K562 (cell line): ENCODE results near the gene OVOL1. TPM values are rescaled to one million over a fixed set of nuclear protein-coding genes. Genes with fewer than 3 reads are reported as not detected.

Source experiments
- ARID4B ChIP-seq: sonication (generic); formaldehyde crosslinking; IDR thresholded peaks from 2 replicates; pipeline ENCODE4 v1.8.0; 2022; ENCODE audit warnings: mild to moderate bottlenecking, missing genetic modification reagents
- CREB3 ChIP-seq: fragments of 450-650 bp; conservative IDR thresholded peaks from 2 replicates; pipeline ENCODE4 v1.6.1; 2016; ENCODE audit warnings: missing genetic modification characterization, low read depth, mild to moderate bottlenecking, missing compliant biosample characterization, moderate library complexity
- HMBOX1 ChIP-seq: sonication (generic); IDR thresholded peaks from 2 replicates; pipeline ENCODE4 v1.6.1; 2016
- KDM5B ChIP-seq: fragments of 200-600 bp; sonication (generic); IDR thresholded peaks from 2 replicates; pipeline ENCODE4 v1.6.1; 2012; ENCODE audit warnings: low read depth, mild to moderate bottlenecking, moderate library complexity, low read length, control low read depth, inconsistent platforms; ENCODE audit not compliant: insufficient replicate concordance
- RBM34 ChIP-seq: fragments of 200-400 bp; formaldehyde crosslinking; IDR thresholded peaks from 2 replicates; pipeline ENCODE4 v1.6.1; 2018; ENCODE audit warnings: low read length, borderline replicate concordance; ENCODE audit not compliant: insufficient read depth
- RREB1 ChIP-seq: fragments of 250-450 bp; sonication (Bioruptor Pico); IDR thresholded peaks from 2 replicates; pipeline ENCODE4 v1.4.0; 2020
- SNAPC5 ChIP-seq: fragments of 250-450 bp; sonication (Bioruptor Pico); IDR thresholded peaks from 2 replicates; pipeline ENCODE4 v1.8.0; 2021; ENCODE audit warnings: moderate library complexity, mild to moderate bottlenecking, inconsistent platforms
- U2AF2 ChIP-seq: fragments of 200-400 bp; formaldehyde crosslinking; optimal IDR thresholded peaks from 2 replicates; pipeline ENCODE3; 2017; ENCODE audit warnings: low read depth, mild to moderate bottlenecking, low read length
- polyA plus RNA-seq, 8 experiments: library from polyadenylated mRNA; depleted of rRNA in 4 of 8; stranded (reverse) in 5 of 8; unstranded in 3 of 8; fragments of >200 nt; fragmentation: Nextera tagmentation in 2 of 8; fragmentation: Illumina TruSeq in 1 of 8; extraction: Ambion mirVana in 2 of 8; extraction: Trizol in 1 of 8; gene quantifications; 2 replicates each; pipeline versions ENCODE4 v1.2.1 to v1.2.3, GENCODE V29; 2011 to 2014; ENCODE audit warnings: inconsistent platforms in 1 of 8, missing spikeins in 1 of 8
- total RNA-seq, 7 experiments: library from RNA; depleted of rRNA in 6 of 7; stranded (reverse); fragments of >200 nt in 6 of 7; fragmentation: Illumina TruSeq in 2 of 7; extraction: Trizol in 2 of 7; gene quantifications; 2 replicates each; pipeline versions ENCODE4 v1.2.1 to v1.2.3, GENCODE V29; 2011 to 2021; ENCODE audit warnings: low replicate concordance in 1 of 7

The OVOL1 gene
- total and polyA plus RNA-seq, 9 of the 15 experiments (the other 6 are each of a cell fraction or from before 2014, with no cell fraction given) = 0.09 TPM; not detected in 8

- TF ChIP-seq U2AF2 (no peak), RREB1 (CRISPR knock-in tag) (no peak), SNAPC5 (CRISPR knock-in tag) (no peak), HMBOX1 (no peak), RBM34 (no peak), CREB3 (tag) (no peak), KDM5B (peak; percentile 10), ARID4B (CRISPR knock-in tag) (peak; percentile 86)
Measured at GRCh38 chr11:65779919-65780769, 6.7 kb upstream of the OVOL1 start (continued).
